HL-60 (cell line): ENCODE results near the gene MAP3K13.

Experiments
- DNase-seq, 2 experiments: peaks; one replicate each; pipeline ENCODE4 v3.0.0-alpha.2; 2010 to 2020; ENCODE audit warnings: low read depth in 1 of 2, low spot score in 1 of 2
- H3K27ac ChIP-seq: fragments of 250-450 bp; sonication (Bioruptor Pico); replicated peaks from 2 replicates; pipeline ENCODE4 v1.5.1; 2020; ENCODE audit warnings: mild to moderate bottlenecking, moderate library complexity
- H3K27me3 ChIP-seq: fragments of 250-450 bp; sonication (Bioruptor Pico); 2 replicates; pipeline ENCODE4 v1.5.1; 2021; ENCODE audit warnings: mild to moderate bottlenecking, moderate library complexity; ENCODE audit not compliant: insufficient read depth, poor library complexity, severe bottlenecking
- H3K4me3 ChIP-seq: replicated peaks from 2 replicates; pipeline ENCODE4 v1.5.1; 2011; ENCODE audit warnings: mild to moderate bottlenecking, control low read depth, low read length; ENCODE audit not compliant: insufficient read depth
- GABPA ChIP-seq: IDR thresholded peaks from 2 replicates; pipeline ENCODE4 v1.6.1; 2012; ENCODE audit warnings: low read depth
- POLR2AphosphoS5 ChIP-seq: IDR thresholded peaks from 2 replicates; pipeline ENCODE4 v1.6.1; 2012; ENCODE audit warnings: low read depth
- SPI1 ChIP-seq: IDR thresholded peaks from 2 replicates; pipeline ENCODE4 v1.6.1; 2012; ENCODE audit warnings: low read depth, mild to moderate bottlenecking, borderline replicate concordance
- TF ChIP-seq, protein P1 (sequence below): IDR thresholded peaks from one replicate; pipeline ENCODE4 v1.5.1; 2011; ENCODE audit warnings: low read length, control low read depth, inconsistent platforms; ENCODE audit not compliant: insufficient read depth
- TF ChIP-seq, protein P2 (sequence below): IDR thresholded peaks from 2 replicates; pipeline ENCODE4 v1.6.1; 2012; ENCODE audit warnings: low read depth; ENCODE audit not compliant: insufficient replicate concordance

Gene MAP3K13

GRCh38 chr3:185353225-185353624 is 9.7 kb upstream of the MAP3K13 start:
- H3K27me3 ChIP-seq: no peaks in the 10 kb centered on the region
- H3K4me3 ChIP-seq: no peak overlapping the region
- DNase-seq: no peak
- no peak for TF ChIP-seq SPI1
- TF ChIP-seq, protein P1, sequence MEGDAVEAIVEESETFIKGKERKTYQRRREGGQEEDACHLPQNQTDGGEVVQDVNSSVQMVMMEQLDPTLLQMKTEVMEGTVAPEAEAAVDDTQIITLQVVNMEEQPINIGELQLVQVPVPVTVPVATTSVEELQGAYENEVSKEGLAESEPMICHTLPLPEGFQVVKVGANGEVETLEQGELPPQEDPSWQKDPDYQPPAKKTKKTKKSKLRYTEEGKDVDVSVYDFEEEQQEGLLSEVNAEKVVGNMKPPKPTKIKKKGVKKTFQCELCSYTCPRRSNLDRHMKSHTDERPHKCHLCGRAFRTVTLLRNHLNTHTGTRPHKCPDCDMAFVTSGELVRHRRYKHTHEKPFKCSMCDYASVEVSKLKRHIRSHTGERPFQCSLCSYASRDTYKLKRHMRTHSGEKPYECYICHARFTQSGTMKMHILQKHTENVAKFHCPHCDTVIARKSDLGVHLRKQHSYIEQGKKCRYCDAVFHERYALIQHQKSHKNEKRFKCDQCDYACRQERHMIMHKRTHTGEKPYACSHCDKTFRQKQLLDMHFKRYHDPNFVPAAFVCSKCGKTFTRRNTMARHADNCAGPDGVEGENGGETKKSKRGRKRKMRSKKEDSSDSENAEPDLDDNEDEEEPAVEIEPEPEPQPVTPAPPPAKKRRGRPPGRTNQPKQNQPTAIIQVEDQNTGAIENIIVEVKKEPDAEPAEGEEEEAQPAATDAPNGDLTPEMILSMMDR: no peak
- no peak for TF ChIP-seq POLR2AphosphoS5
- TF ChIP-seq, protein P2, sequence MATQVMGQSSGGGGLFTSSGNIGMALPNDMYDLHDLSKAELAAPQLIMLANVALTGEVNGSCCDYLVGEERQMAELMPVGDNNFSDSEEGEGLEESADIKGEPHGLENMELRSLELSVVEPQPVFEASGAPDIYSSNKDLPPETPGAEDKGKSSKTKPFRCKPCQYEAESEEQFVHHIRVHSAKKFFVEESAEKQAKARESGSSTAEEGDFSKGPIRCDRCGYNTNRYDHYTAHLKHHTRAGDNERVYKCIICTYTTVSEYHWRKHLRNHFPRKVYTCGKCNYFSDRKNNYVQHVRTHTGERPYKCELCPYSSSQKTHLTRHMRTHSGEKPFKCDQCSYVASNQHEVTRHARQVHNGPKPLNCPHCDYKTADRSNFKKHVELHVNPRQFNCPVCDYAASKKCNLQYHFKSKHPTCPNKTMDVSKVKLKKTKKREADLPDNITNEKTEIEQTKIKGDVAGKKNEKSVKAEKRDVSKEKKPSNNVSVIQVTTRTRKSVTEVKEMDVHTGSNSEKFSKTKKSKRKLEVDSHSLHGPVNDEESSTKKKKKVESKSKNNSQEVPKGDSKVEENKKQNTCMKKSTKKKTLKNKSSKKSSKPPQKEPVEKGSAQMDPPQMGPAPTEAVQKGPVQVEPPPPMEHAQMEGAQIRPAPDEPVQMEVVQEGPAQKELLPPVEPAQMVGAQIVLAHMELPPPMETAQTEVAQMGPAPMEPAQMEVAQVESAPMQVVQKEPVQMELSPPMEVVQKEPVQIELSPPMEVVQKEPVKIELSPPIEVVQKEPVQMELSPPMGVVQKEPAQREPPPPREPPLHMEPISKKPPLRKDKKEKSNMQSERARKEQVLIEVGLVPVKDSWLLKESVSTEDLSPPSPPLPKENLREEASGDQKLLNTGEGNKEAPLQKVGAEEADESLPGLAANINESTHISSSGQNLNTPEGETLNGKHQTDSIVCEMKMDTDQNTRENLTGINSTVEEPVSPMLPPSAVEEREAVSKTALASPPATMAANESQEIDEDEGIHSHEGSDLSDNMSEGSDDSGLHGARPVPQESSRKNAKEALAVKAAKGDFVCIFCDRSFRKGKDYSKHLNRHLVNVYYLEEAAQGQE: no peak
- no peak overlapping the region for H3K27ac ChIP-seq

DNA sequence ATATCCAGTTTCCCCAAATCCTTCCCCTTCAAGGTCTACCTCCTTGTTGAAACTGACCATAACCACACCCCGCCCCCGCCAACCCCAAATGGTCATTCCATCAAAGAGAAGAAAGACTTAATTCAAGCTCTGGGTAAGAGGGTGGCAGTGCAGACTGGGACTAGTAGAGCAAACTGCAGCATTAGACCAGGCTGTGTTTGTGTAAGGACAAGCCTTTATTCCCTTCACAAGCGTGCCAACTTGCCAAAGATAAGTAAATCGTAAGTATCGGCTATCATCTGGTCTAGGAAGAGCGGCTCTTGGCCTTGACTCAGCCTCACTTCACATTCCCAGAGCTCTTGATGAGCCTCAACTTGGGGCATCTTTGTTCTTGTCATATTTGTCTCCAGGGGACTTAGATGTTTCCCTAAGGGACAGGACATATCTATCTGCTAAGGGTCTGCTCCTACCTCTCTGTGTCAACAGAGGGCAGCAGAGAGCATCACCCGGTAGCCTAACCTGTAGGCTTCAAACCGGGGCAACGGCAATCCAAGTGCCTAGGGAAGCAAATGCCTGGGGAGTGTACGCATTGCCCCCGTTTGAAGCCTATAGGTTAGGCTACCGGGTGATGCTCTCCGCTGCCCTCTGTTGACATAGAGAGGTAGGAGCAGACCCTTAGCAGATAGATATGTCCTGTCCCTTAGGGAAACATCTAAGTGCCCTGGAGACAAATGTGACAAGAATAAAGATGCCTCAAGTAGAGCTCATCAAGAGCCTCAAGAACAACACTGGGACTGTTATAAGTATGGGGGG is 8.9 kb upstream of the MAP3K13 start:
- peak; percentile 49 to 88 for DNase-seq
- Histone ChIP-seq H3K4me3 (no peak overlapping the region), H3K27ac (no peak overlapping the region), H3K27me3 (no peaks in the 10 kb centered on the region)
- TF ChIP-seq, protein P1: peak; percentile 66
- TF ChIP-seq, protein P2: no peak
- no peak for TF ChIP-seq GABPA

GRCh38 chr3:185356499-185356898 is 6.4 kb upstream of the MAP3K13 start:
- no peak for DNase-seq
- H3K27me3 ChIP-seq: no peaks in the 10 kb centered on the region
- H3K4me3 ChIP-seq: no peak overlapping the region
- no peak overlapping the region for H3K27ac ChIP-seq
- TF ChIP-seq, protein P1: no peak
- no peak for TF ChIP-seq POLR2AphosphoS5

GRCh38 chr3:185361920-185362319 is 1.0 kb upstream of the MAP3K13 start:
- peaks cover 16% of the 10 kb centered on the region for H3K27me3 ChIP-seq
- TF ChIP-seq POLR2AphosphoS5 (no peak), GABPA (no peak), SPI1 (no peak)
- TF ChIP-seq, protein P1: no peak
- no peak overlapping the region for H3K4me3 ChIP-seq
- no peak overlapping the region for H3K27ac ChIP-seq
- no peak for DNase-seq
